ENCODE results near the gene GOLGB1.

DNA sequence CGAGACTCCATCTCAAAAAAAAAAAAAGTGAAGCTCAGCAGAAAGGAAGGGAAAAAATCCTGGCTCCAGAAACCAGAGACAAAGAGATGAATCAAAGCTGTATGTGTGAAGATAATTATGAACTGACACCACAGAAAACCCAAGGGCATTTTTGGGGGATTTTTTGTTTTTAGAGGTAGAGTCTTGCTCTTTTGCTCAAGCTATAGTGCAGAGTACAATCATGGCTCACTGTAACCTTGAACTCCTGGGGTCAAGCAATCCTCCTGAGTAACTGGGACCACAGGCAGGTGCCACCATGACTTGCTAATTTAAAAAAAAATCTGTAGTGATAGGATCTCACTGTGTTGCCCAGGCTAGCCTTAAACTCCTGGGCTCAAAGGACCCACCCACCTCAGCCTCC is 111.6 kb downstream of the GOLGB1 start:
- no peak for TF ChIP-seq POLR2A (IDR thresholded peaks at IDR 0.05; ENCODE audit: low read depth, low read length)
- TF ChIP-seq, protein P1, sequence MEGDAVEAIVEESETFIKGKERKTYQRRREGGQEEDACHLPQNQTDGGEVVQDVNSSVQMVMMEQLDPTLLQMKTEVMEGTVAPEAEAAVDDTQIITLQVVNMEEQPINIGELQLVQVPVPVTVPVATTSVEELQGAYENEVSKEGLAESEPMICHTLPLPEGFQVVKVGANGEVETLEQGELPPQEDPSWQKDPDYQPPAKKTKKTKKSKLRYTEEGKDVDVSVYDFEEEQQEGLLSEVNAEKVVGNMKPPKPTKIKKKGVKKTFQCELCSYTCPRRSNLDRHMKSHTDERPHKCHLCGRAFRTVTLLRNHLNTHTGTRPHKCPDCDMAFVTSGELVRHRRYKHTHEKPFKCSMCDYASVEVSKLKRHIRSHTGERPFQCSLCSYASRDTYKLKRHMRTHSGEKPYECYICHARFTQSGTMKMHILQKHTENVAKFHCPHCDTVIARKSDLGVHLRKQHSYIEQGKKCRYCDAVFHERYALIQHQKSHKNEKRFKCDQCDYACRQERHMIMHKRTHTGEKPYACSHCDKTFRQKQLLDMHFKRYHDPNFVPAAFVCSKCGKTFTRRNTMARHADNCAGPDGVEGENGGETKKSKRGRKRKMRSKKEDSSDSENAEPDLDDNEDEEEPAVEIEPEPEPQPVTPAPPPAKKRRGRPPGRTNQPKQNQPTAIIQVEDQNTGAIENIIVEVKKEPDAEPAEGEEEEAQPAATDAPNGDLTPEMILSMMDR (conservative IDR thresholded peaks at IDR 0.05; ENCODE audit: low read depth, low read length) = no peak
- no peak for TF ChIP-seq RAD21 (IDR thresholded peaks at IDR 0.05; ENCODE audit: low read length)
- no peak for TF ChIP-seq SMC3 (IDR thresholded peaks at IDR 0.05; ENCODE audit: low read depth, low read length)
- TF ChIP-seq MAFK (IDR thresholded peaks at IDR 0.05; ENCODE audit: low read depth, low read length) = no peak
- no peak for TF ChIP-seq BHLHE40 (IDR thresholded peaks at IDR 0.05; ENCODE audit: low read depth, low read length)
- no peak for TF ChIP-seq MXI1 (IDR thresholded peaks at IDR 0.05; ENCODE audit: borderline replicate concordance, low read depth, low read length)
- TF ChIP-seq FOS (IDR thresholded peaks at IDR 0.05; ENCODE audit: low read depth, low read length) = no peak
- TF ChIP-seq, protein P2, sequence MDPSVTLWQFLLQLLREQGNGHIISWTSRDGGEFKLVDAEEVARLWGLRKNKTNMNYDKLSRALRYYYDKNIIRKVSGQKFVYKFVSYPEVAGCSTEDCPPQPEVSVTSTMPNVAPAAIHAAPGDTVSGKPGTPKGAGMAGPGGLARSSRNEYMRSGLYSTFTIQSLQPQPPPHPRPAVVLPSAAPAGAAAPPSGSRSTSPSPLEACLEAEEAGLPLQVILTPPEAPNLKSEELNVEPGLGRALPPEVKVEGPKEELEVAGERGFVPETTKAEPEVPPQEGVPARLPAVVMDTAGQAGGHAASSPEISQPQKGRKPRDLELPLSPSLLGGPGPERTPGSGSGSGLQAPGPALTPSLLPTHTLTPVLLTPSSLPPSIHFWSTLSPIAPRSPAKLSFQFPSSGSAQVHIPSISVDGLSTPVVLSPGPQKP (IDR thresholded peaks at IDR 0.05; ENCODE audit: borderline replicate concordance, low read depth, low read length) = no peak
- no peak for TF ChIP-seq MAZ (IDR thresholded peaks at IDR 0.05; ENCODE audit: borderline replicate concordance, low read depth, low read length)
